HEK293 (cell line): ENCODE measurements around the gene FAM124B.

Experiments used
- CTCF ChIA-PET: fragments of 350-600 bp; formaldehyde crosslinking; extraction: SDS; loops from one replicate; lab custom pipeline; 2021; ENCODE audit warnings: antibody characterized with exemption; lab: Yijun Ruan, JAX
- POLR2A ChIA-PET: fragments of 300-600 bp; formaldehyde crosslinking; extraction: SDS; loops from one replicate; lab custom pipeline; 2020; ENCODE audit warnings: antibody characterized with exemption, inconsistent platforms; lab: Yijun Ruan, JAX
- H3K27ac ChIP-seq: fragments of 200-500 bp; sonication (Bioruptor generic); 2 replicates; pipeline ENCODE4 v1.5.1; 2014; ENCODE audit warnings: low read depth, low read length, control low read depth, inconsistent platforms; ENCODE audit errors: extremely low read depth
- H3K36me3 ChIP-seq, 2 experiments: fragments of 200-500 bp in 1 of 2; sonication (Bioruptor generic) in 1 of 2; 1 replicate in 1 of 2; 2 replicates in 1 of 2; pipeline ENCODE4 v1.5.1; 2014 to 2017; ENCODE audit warnings: inconsistent platforms in 2 of 2, low read length in 2 of 2; ENCODE audit not compliant: control insufficient read depth in 2 of 2, insufficient read depth in 1 of 2
- H3K4me1 ChIP-seq: fragments of 200-500 bp; sonication (Bioruptor generic); 2 replicates; pipeline ENCODE4 v1.5.1; 2014; ENCODE audit warnings: mild to moderate bottlenecking, low read length, inconsistent platforms; ENCODE audit not compliant: control insufficient read depth, insufficient read depth
- H3K4me3 ChIP-seq: 2 replicates; pipeline ENCODE4 v1.5.1; 2011; ENCODE audit warnings: low read depth, mild to moderate bottlenecking, control low read depth, low read length, moderate library complexity
- H3K9me3 ChIP-seq: fragments of 200-500 bp; sonication (Bioruptor generic); 2 replicates; pipeline ENCODE4 v1.5.1; 2014; ENCODE audit warnings: low read depth, low read length, inconsistent platforms; ENCODE audit not compliant: control insufficient read depth, insufficient read depth
- HOXC10 ChIP-seq: sonication (generic); formaldehyde crosslinking; IDR thresholded peaks from 2 replicates; pipeline ENCODE4 v1.8.1; 2023; ENCODE audit warnings: mild to moderate bottlenecking, missing genetic modification reagents
- IKZF3 ChIP-seq: fragments of 450-650 bp; IDR thresholded peaks from 2 replicates; pipeline ENCODE4 v1.5.0; 2018; ENCODE audit warnings: missing biosample characterization, mild to moderate bottlenecking, missing genetic modification characterization, moderate library complexity
- KLF16 ChIP-seq: fragments of 450-650 bp; formaldehyde crosslinking; IDR thresholded peaks from 2 replicates; pipeline ENCODE4 v1.5.1; 2017; ENCODE audit warnings: missing biosample characterization, missing genetic modification characterization
- KLF9 ChIP-seq: fragments of 450-650 bp; formaldehyde crosslinking; IDR thresholded peaks from 2 replicates; pipeline ENCODE4 v1.5.1; 2016; ENCODE audit warnings: missing biosample characterization, missing genetic modification characterization, low read depth
- RBAK ChIP-seq: fragments of 450-650 bp; formaldehyde crosslinking; IDR thresholded peaks from 2 replicates; pipeline ENCODE4 v1.5.1; 2016; ENCODE audit warnings: missing biosample characterization, missing genetic modification characterization
- SP7 ChIP-seq: fragments of 450-650 bp; formaldehyde crosslinking; IDR thresholded peaks from 2 replicates; pipeline ENCODE4 v1.5.1; 2016; ENCODE audit warnings: missing biosample characterization, missing genetic modification characterization
- TCF7L2 ChIP-seq: IDR thresholded peaks from 2 replicates; pipeline ENCODE4 v1.6.1; 2011; ENCODE audit warnings: low read depth, mild to moderate bottlenecking, inconsistent platforms, low read length, moderate library complexity, borderline replicate concordance
- TRIM28 ChIP-seq: IDR thresholded peaks from 2 replicates; pipeline ENCODE4 v1.6.1; 2011; ENCODE audit warnings: low read length, control low read depth, borderline replicate concordance
- YY2 ChIP-seq: fragments of 450-650 bp; formaldehyde crosslinking; IDR thresholded peaks from 2 replicates; pipeline ENCODE4 v1.5.1; 2016; ENCODE audit warnings: missing biosample characterization, missing genetic modification characterization
- ZBTB20 ChIP-seq: fragments of 450-650 bp; formaldehyde crosslinking; IDR thresholded peaks from 2 replicates; pipeline ENCODE4 v1.5.1; 2016; ENCODE audit warnings: missing biosample characterization, missing genetic modification characterization
- ZNF24 ChIP-seq: fragments of 450-650 bp; formaldehyde crosslinking; IDR thresholded peaks from 2 replicates; pipeline ENCODE4 v1.5.1; 2016; ENCODE audit warnings: missing biosample characterization, missing genetic modification characterization
- ZNF560 ChIP-seq: fragments of 450-650 bp; formaldehyde crosslinking; IDR thresholded peaks from 2 replicates; pipeline ENCODE4 v1.5.1; 2017; ENCODE audit warnings: missing biosample characterization, missing genetic modification characterization, borderline replicate concordance
- ZNF747 ChIP-seq: fragments of 450-650 bp; formaldehyde crosslinking; IDR thresholded peaks from 2 replicates; pipeline ENCODE4 v1.5.1; 2016; ENCODE audit warnings: missing biosample characterization, missing genetic modification characterization
- ZNF76 ChIP-seq: fragments of 450-650 bp; formaldehyde crosslinking; IDR thresholded peaks from 2 replicates; pipeline ENCODE4; 2016; ENCODE audit warnings: low read depth, missing biosample characterization, missing genetic modification characterization, borderline replicate concordance
- TF ChIP-seq, protein P1 (sequence below): fragments of 450-650 bp; formaldehyde crosslinking; IDR thresholded peaks from 2 replicates; pipeline ENCODE4 v1.5.1; 2016; ENCODE audit warnings: missing biosample characterization, missing genetic modification characterization
- TF ChIP-seq, protein P2 (sequence below): fragments of 450-650 bp; formaldehyde crosslinking; IDR thresholded peaks from 2 replicates; pipeline ENCODE4 v1.5.0; 2017; ENCODE audit warnings: missing biosample characterization, missing genetic modification characterization, borderline replicate concordance
- TF ChIP-seq, protein P3 (sequence below): fragments of 450-650 bp; formaldehyde crosslinking; conservative IDR thresholded peaks from 2 replicates; pipeline ENCODE4 v1.5.1; 2016; ENCODE audit warnings: low read depth, missing biosample characterization, missing genetic modification characterization

The FAM124B gene

DNA sequence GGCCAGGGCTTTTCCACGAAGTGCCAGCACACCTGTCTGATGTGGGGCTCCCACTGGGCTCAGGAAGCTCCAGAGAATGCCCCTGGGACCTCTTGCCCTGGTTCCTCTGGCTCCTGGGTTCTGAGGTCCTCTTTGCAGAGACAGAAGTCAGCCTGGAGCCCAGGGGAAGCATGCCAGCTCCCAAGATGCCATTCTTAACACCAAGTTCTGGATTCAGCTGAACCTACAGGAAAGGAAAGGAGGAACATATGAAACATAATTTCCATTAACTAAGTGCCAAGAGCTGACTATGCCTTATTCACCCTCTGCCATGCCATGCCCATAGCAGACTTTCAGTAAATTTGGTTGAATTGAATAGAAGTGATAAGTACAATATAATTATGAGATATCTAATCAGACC, 21.9 kb downstream of the FAM124B start:
- Histone ChIP-seq H3K27ac (no peak overlapping the region), H3K4me3 (no peak overlapping the region), H3K4me1 (no peaks in the 10 kb centered on the region), H3K9me3 (no peaks in the 10 kb centered on the region), H3K36me3 (peaks cover 0 to 7% of the 10 kb centered on the region in 2 experiments; a peak in 1 of 3 replicates)
- POLR2A ChIA-PET = no interaction called here
- CTCF ChIA-PET = interaction anchor here (0.8 to 1.3 kb wide), 4 partner anchors 11 to 386 kb away, joined by 3 to 4 read pairs (median 3); no protein-coding TSS in a partner anchor
- TF ChIP-seq SP7 (tag by site-specific recombination) = no peak
- no peak for TF ChIP-seq YY2 (tag by site-specific recombination)
- no peak for TF ChIP-seq TCF7L2
- no peak for TF ChIP-seq ZBTB20
- TF ChIP-seq, protein P1, sequence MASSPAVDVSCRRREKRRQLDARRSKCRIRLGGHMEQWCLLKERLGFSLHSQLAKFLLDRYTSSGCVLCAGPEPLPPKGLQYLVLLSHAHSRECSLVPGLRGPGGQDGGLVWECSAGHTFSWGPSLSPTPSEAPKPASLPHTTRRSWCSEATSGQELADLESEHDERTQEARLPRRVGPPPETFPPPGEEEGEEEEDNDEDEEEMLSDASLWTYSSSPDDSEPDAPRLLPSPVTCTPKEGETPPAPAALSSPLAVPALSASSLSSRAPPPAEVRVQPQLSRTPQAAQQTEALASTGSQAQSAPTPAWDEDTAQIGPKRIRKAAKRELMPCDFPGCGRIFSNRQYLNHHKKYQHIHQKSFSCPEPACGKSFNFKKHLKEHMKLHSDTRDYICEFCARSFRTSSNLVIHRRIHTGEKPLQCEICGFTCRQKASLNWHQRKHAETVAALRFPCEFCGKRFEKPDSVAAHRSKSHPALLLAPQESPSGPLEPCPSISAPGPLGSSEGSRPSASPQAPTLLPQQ (tag by site-specific recombination) = no peak
- TF ChIP-seq ZNF24 (tag by site-specific recombination) = no peak
- no peak for TF ChIP-seq ZNF76
- TF ChIP-seq, all 188 proteins: peak for 0

- POLR2A ChIA-PET = no interaction called here
- no peak for TF ChIP-seq ZNF747 (tag by site-specific recombination)
- no peak for TF ChIP-seq RBAK (tag by site-specific recombination)
- TF ChIP-seq KLF9 (tag by site-specific recombination) = no peak
- no peak for TF ChIP-seq ZNF560 (tag by site-specific recombination)
- TF ChIP-seq IKZF3 (tag by site-specific recombination) = no peak
- no peak for TF ChIP-seq TRIM28
- TF ChIP-seq, protein P2, sequence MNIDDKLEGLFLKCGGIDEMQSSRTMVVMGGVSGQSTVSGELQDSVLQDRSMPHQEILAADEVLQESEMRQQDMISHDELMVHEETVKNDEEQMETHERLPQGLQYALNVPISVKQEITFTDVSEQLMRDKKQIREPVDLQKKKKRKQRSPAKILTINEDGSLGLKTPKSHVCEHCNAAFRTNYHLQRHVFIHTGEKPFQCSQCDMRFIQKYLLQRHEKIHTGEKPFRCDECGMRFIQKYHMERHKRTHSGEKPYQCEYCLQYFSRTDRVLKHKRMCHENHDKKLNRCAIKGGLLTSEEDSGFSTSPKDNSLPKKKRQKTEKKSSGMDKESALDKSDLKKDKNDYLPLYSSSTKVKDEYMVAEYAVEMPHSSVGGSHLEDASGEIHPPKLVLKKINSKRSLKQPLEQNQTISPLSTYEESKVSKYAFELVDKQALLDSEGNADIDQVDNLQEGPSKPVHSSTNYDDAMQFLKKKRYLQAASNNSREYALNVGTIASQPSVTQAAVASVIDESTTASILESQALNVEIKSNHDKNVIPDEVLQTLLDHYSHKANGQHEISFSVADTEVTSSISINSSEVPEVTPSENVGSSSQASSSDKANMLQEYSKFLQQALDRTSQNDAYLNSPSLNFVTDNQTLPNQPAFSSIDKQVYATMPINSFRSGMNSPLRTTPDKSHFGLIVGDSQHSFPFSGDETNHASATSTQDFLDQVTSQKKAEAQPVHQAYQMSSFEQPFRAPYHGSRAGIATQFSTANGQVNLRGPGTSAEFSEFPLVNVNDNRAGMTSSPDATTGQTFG (tag by site-specific recombination) = no peak
- TF ChIP-seq, protein P3, sequence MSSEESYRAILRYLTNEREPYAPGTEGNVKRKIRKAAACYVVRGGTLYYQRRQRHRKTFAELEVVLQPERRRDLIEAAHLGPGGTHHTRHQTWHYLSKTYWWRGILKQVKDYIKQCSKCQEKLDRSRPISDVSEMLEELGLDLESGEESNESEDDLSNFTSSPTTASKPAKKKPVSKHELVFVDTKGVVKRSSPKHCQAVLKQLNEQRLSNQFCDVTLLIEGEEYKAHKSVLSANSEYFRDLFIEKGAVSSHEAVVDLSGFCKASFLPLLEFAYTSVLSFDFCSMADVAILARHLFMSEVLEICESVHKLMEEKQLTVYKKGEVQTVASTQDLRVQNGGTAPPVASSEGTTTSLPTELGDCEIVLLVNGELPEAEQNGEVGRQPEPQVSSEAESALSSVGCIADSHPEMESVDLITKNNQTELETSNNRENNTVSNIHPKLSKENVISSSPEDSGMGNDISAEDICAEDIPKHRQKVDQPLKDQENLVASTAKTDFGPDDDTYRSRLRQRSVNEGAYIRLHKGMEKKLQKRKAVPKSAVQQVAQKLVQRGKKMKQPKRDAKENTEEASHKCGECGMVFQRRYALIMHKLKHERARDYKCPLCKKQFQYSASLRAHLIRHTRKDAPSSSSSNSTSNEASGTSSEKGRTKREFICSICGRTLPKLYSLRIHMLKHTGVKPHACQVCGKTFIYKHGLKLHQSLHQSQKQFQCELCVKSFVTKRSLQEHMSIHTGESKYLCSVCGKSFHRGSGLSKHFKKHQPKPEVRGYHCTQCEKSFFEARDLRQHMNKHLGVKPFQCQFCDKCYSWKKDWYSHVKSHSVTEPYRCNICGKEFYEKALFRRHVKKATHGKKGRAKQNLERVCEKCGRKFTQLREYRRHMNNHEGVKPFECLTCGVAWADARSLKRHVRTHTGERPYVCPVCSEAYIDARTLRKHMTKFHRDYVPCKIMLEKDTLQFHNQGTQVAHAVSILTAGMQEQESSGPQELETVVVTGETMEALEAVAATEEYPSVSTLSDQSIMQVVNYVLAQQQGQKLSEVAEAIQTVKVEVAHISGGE (tag by site-specific recombination) = no peak
- TF ChIP-seq KLF16 (tag by site-specific recombination) = no peak
- no peak for TF ChIP-seq HOXC10 (CRISPR knock-in tag)
- CTCF ChIA-PET = interaction anchor here (0.9 to 1.3 kb wide), 2 partner anchors 21 to 217 kb away, joined by 3 to 4 read pairs; no protein-coding TSS in a partner anchor
Measured at GRCh38 chr2:224379172-224379571, 22.7 kb downstream of the FAM124B start.

More at GRCh38 chr2:224379172-224379571, 22.7 kb downstream of the FAM124B start:
- H3K27ac ChIP-seq = no peak overlapping the region
- no peak overlapping the region for H3K4me3 ChIP-seq
- peaks cover 0 to 7% of the 10 kb centered on the region in 2 experiments; a peak in 1 of 3 replicates for H3K36me3 ChIP-seq
- H3K9me3 ChIP-seq = no peaks in the 10 kb centered on the region
- H3K4me1 ChIP-seq = no peaks in the 10 kb centered on the region
